HL-60 (cell line): ENCODE results near the gene PLBD2.

Experiments used
- DNase-seq, 2 experiments: peaks; one replicate each; pipeline ENCODE4 v3.0.0-alpha.2; 2010 to 2020; ENCODE audit warnings: low read depth in 1 of 2, low spot score in 1 of 2
- H3K27ac ChIP-seq: fragments of 250-450 bp; sonication (Bioruptor Pico); replicated peaks from 2 replicates; pipeline ENCODE4 v1.5.1; 2020; ENCODE audit warnings: mild to moderate bottlenecking, moderate library complexity
- H3K27me3 ChIP-seq: fragments of 250-450 bp; sonication (Bioruptor Pico); 2 replicates; pipeline ENCODE4 v1.5.1; 2021; ENCODE audit warnings: mild to moderate bottlenecking, moderate library complexity; ENCODE audit not compliant: insufficient read depth, poor library complexity, severe bottlenecking
- H3K4me3 ChIP-seq: replicated peaks from 2 replicates; pipeline ENCODE4 v1.5.1; 2011; ENCODE audit warnings: mild to moderate bottlenecking, control low read depth, low read length; ENCODE audit not compliant: insufficient read depth
- GABPA ChIP-seq: IDR thresholded peaks from 2 replicates; pipeline ENCODE4 v1.6.1; 2012; ENCODE audit warnings: low read depth
- POLR2AphosphoS5 ChIP-seq: IDR thresholded peaks from 2 replicates; pipeline ENCODE4 v1.6.1; 2012; ENCODE audit warnings: low read depth
- REST ChIP-seq: IDR thresholded peaks from 2 replicates; pipeline ENCODE4 v1.6.1; 2012; ENCODE audit warnings: low read depth; ENCODE audit not compliant: insufficient replicate concordance
- SPI1 ChIP-seq: IDR thresholded peaks from 2 replicates; pipeline ENCODE4 v1.6.1; 2012; ENCODE audit warnings: low read depth, mild to moderate bottlenecking, borderline replicate concordance
- TF ChIP-seq, protein P1 (sequence below): IDR thresholded peaks from one replicate; pipeline ENCODE4 v1.5.1; 2011; ENCODE audit warnings: low read length, control low read depth, inconsistent platforms; ENCODE audit not compliant: insufficient read depth

The PLBD2 gene

GRCh38 chr12:113329022-113329790 is 29.2 kb upstream of the PLBD2 start:
- Histone ChIP-seq H3K27ac (no peak overlapping the region), H3K4me3 (no peak overlapping the region), H3K27me3 (no peaks in the 10 kb centered on the region)
- no peak for DNase-seq
- TF ChIP-seq POLR2AphosphoS5 (no peak), REST (no peak), GABPA (no peak), SPI1 (no peak)
- TF ChIP-seq, protein P1, sequence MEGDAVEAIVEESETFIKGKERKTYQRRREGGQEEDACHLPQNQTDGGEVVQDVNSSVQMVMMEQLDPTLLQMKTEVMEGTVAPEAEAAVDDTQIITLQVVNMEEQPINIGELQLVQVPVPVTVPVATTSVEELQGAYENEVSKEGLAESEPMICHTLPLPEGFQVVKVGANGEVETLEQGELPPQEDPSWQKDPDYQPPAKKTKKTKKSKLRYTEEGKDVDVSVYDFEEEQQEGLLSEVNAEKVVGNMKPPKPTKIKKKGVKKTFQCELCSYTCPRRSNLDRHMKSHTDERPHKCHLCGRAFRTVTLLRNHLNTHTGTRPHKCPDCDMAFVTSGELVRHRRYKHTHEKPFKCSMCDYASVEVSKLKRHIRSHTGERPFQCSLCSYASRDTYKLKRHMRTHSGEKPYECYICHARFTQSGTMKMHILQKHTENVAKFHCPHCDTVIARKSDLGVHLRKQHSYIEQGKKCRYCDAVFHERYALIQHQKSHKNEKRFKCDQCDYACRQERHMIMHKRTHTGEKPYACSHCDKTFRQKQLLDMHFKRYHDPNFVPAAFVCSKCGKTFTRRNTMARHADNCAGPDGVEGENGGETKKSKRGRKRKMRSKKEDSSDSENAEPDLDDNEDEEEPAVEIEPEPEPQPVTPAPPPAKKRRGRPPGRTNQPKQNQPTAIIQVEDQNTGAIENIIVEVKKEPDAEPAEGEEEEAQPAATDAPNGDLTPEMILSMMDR: no peak

GRCh38 chr12:113329791-113330417 is 28.5 kb upstream of the PLBD2 start:
- Histone ChIP-seq H3K4me3 (no peak overlapping the region), H3K27me3 (no peaks in the 10 kb centered on the region), H3K27ac (no peak overlapping the region)
- TF ChIP-seq POLR2AphosphoS5: no peak
- TF ChIP-seq REST: no peak
- TF ChIP-seq SPI1: no peak
- no peak for TF ChIP-seq GABPA
- TF ChIP-seq, protein P1: no peak
- DNase-seq: no peak

DNA sequence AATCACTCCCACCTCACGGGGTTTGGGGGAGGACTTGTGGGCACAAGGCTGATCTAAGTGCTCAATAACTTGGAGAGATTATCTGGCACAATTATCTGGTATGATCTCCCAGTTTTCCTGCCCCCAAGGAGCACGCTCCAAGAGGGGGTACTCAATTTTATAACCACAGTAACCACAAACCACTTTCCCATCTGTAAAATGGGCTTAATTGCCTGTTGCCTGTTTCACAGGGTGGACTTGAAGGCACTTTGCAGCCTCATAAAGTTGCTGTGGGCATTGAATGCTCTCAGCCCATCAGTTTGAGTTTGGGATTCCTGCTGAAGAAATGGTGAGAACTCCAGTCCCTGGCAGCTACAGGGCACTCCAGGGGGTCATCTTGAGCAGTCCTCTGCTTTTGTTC is 27.9 kb upstream of the PLBD2 start:
- no peak overlapping the region for H3K4me3 ChIP-seq
- TF ChIP-seq POLR2AphosphoS5 (no peak), REST (no peak), GABPA (no peak), SPI1 (no peak)
- TF ChIP-seq, protein P1: no peak
- H3K27ac ChIP-seq: no peak overlapping the region
- no peaks in the 10 kb centered on the region for H3K27me3 ChIP-seq
- no peak for DNase-seq
